Activated T-helper 9 cell treated with anti-CD3 and anti-CD28 coated beads, Interleukin-2, amount 50 U/mL, for 16 hours (primary cell): Measurements from ENCODE around the gene HRH4.

Experiments used
- DNase-seq: peaks from one replicate; pipeline ENCODE4 v3.0.0-alpha.2; 2020; ENCODE audit warnings: low read depth

Gene HRH4

GRCh38 chr18:24506175-24506574 is 45.7 kb downstream of the HRH4 start:
- DNase-seq: no peak

GRCh38 chr18:24509435-24509834 is 49.0 kb downstream of the HRH4 start:
- DNase-seq: no peak

GRCh38 chr18:24514439-24514838 is 54.0 kb downstream of the HRH4 start:
- no peak for DNase-seq

DNA sequence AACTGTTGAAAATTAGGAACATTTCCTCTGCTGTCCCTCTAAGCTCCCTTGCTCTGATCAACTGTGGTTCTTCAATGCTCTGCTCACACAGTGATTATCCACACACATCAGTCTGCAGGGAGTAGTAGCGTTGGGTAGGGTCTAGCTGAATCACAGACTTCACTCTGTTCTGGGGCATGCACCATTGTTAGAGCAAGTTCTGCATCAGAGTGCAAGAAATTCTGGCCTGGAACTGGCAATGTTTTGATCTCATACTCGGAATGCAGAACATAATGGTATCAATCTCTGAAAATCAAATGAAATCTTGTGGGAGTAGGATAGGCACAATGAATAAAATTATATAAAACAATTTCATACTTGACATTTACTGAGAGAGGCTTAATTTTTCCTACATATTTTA is 55.3 kb downstream of the HRH4 start:
- DNase-seq: no peak

- no peak for DNase-seq
These were observed 55.8 kb downstream of the HRH4 start for GRCh38 chr18:24516261-24516660.

GRCh38 chr18:24517554-24517953 is 57.1 kb downstream of the HRH4 start:
- no peak for DNase-seq

DNA sequence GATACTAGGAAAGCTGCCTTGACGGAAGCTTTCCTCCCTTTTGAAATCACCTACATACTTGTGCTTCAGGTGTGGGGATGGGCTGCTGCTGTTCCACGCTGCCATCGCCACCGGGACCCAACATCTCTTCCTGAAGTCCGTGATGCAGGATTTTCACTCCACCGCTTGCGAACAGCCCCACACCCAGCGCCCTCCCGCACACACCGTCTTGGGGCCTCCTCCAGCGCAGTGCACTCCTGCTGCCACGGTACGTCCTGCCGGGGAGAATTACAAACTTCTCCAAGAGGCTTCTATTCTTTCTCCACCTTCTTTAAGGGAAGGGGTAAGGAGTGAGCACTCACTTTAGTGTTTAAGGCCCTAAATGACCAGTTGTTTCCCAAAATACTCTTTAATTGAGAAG is 58.2 kb downstream of the HRH4 start:
- DNase-seq: no peak
